ENCODE measurements around the gene NPY2R.

Gene NPY2R

DNA sequence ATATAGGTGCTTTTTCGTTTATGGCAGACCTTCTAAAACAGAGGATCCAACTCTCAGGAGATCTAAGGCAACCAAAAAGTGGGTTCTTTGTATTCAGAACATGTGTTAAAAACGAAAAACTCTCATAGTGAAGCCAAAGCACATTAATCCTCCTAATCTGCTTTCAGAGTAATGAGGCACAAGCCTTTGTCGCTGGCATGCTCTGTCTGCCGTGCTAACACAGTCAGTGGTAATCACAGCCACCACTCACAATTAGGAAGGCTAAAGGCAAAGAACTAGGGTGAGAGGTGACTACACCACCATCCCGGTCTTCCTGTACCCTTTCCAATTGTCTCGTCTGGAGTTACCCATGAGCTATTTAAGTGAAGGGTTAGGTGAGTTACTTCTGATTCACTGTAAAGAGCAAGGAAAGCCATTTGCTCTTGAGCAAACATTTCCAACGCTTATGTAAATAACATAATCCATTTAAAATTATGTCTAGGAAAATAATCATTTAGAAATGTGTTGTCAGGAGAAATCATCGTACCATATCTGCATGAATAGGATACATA is 40.7 kb downstream of the NPY2R start:
- no peak for DNase-seq (ENCODE audit: low spot score)

DNA sequence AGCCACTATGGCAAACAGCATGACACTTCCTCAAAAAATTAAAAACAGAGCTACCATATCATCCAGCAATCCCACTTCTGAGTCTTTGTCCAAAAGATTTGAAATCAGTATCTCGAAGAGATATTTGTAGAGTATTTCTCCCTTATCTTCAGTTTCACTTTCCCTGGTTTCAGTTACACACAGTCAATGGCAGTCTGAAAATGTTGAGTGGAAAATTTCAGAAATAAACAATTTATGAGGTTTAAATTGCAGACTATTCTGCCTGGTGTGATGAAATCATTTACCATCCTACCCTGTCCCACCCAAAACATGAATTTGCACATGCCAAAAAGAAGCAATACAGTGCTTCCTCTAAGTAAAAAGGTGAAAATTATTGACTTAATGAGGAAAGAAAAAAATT is 43.9 kb downstream of the NPY2R start:
- DNase-seq (ENCODE audit: low spot score), result no peak

DNA sequence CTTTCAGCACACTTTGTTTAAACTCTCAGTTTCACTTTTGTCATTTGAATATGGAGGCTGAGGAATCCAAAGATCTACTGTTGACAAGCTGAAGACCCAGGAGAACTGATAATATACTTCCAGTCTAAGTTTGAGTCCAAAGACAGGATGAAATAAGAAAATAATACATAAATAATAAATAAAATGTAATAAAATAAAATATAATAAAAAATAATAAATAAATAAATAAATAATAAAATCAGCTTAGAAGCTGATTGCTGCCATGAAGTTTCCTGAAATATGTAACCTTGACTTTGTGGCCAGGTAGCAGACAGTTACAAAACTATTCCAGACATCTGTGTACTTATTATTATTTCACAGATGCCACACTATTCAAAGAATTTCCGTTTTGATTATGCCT is 55.0 kb downstream of the NPY2R start:
- DNase-seq (ENCODE audit: low spot score), result no peak

DNA sequence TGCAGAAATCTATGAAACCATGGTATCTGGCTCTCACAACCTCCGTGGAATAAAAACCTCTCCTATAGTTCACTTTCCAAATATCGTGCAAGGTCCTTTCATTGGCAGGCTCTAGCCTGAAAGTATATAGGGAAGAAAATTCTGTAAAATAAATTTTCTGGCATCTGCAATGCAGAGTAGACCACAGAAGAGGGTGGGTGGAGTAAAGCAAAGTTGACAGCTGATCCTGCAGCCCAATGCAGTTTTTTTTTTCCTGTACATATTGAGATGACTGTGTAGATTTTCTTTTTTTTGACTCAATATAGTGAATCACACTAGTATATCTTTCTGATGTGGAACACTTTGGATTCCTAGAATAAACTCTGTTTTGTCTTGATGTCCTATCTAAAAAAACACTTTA is 56.7 kb downstream of the NPY2R start:
- DNase-seq (ENCODE audit: low spot score), result no peak

Data from HuH-7.5 (cell line).